Ishikawa (cell line): ENCODE data around the gene SMYD5.
A peak's percentile ranks its signal among the peaks of the same experiment; 100 is the strongest.

Source experiments
- CEBPB ChIP-seq: IDR thresholded peaks from 2 replicates; pipeline ENCODE4 v1.6.1; 2012
- CREB1 ChIP-seq: IDR thresholded peaks from 2 replicates; pipeline ENCODE4 v1.6.1; 2012; ENCODE audit warnings: low read depth
- EGR1 ChIP-seq: IDR thresholded peaks from 2 replicates; pipeline ENCODE4 v1.6.1; 2012
- EP300 ChIP-seq: IDR thresholded peaks from 2 replicates; pipeline ENCODE4 v1.6.1; 2012; ENCODE audit warnings: borderline replicate concordance
- FOXM1 ChIP-seq: IDR thresholded peaks from 2 replicates; pipeline ENCODE4 v1.6.1; 2012; ENCODE audit warnings: low read depth, borderline replicate concordance
- NFIC ChIP-seq: IDR thresholded peaks from 2 replicates; pipeline ENCODE4 v1.6.1; 2012
- RAD21 ChIP-seq: IDR thresholded peaks from 2 replicates; pipeline ENCODE4 v1.6.1; 2012; ENCODE audit warnings: low read depth
- TAF1 ChIP-seq: IDR thresholded peaks from 2 replicates; pipeline ENCODE4 v1.6.1; 2012; ENCODE audit warnings: low read depth, mild to moderate bottlenecking
- TCF12 ChIP-seq: IDR thresholded peaks from 2 replicates; pipeline ENCODE4 v1.6.1; 2012; ENCODE audit warnings: low read depth
- TEAD4 ChIP-seq: IDR thresholded peaks from 2 replicates; pipeline ENCODE4 v1.6.1; 2012
- YY1 ChIP-seq: IDR thresholded peaks from 2 replicates; pipeline ENCODE4 v1.6.1; 2012; ENCODE audit warnings: low read depth
- ZBTB7A ChIP-seq: IDR thresholded peaks from 2 replicates; pipeline ENCODE4 v1.6.1; 2012; ENCODE audit warnings: low read depth
- TF ChIP-seq, protein P1 (sequence below): IDR thresholded peaks from 2 replicates; pipeline ENCODE4 v1.6.1; 2012; ENCODE audit warnings: low read depth, mild to moderate bottlenecking
- TF ChIP-seq, protein P2 (sequence below): IDR thresholded peaks from 2 replicates; pipeline ENCODE4 v1.6.1; 2012
- TF ChIP-seq, protein P3 (sequence below): IDR thresholded peaks from 2 replicates; pipeline ENCODE4 v1.6.1; 2012

SMYD5 gene

DNA sequence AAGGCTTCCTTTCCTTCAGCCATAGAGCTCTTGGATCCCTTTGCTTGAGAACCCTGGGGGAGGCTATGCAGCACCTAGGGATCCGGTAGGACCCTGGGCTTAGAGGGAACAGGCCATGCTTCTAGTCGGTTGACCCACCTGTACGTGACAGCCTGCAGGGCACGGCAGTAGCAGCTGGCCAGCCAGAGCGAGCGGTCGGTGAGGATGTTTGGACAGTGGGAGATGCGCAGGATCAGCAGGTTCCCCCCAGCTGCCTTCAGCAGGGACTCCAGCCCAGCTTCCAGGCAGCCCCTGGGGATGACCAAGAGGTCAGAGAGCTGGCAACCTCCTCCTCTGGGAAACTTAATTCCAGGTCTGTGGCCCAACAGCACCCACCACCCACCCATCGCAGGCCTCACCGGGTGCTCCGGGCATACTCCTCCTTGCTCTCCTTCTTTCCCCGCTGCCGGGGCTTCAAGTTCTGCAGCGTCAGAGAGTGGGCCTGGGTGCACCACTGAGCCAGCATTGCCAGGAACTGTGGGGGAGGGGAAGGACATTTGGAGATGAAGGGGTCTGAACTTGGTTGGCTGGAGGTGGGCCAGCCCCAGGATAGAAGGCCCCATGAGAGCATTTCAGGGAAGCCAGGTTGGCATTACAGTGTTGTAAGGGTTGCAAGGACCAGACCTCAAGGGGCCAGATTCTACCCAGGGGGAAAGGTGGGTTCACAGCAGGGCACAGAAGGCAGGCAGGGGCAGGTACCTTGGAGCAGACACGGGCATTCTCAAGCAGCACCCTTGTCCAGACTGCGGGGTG lies 49.7 kb downstream of the SMYD5 start:
- no peak for TF ChIP-seq EGR1
- TF ChIP-seq, protein P1, sequence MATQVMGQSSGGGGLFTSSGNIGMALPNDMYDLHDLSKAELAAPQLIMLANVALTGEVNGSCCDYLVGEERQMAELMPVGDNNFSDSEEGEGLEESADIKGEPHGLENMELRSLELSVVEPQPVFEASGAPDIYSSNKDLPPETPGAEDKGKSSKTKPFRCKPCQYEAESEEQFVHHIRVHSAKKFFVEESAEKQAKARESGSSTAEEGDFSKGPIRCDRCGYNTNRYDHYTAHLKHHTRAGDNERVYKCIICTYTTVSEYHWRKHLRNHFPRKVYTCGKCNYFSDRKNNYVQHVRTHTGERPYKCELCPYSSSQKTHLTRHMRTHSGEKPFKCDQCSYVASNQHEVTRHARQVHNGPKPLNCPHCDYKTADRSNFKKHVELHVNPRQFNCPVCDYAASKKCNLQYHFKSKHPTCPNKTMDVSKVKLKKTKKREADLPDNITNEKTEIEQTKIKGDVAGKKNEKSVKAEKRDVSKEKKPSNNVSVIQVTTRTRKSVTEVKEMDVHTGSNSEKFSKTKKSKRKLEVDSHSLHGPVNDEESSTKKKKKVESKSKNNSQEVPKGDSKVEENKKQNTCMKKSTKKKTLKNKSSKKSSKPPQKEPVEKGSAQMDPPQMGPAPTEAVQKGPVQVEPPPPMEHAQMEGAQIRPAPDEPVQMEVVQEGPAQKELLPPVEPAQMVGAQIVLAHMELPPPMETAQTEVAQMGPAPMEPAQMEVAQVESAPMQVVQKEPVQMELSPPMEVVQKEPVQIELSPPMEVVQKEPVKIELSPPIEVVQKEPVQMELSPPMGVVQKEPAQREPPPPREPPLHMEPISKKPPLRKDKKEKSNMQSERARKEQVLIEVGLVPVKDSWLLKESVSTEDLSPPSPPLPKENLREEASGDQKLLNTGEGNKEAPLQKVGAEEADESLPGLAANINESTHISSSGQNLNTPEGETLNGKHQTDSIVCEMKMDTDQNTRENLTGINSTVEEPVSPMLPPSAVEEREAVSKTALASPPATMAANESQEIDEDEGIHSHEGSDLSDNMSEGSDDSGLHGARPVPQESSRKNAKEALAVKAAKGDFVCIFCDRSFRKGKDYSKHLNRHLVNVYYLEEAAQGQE, result no peak
- no peak for TF ChIP-seq CREB1
- no peak for TF ChIP-seq TEAD4
- no peak for TF ChIP-seq ZBTB7A
- TF ChIP-seq, protein P2, sequence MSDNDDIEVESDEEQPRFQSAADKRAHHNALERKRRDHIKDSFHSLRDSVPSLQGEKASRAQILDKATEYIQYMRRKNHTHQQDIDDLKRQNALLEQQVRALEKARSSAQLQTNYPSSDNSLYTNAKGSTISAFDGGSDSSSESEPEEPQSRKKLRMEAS, result no peak
- no peak for TF ChIP-seq TAF1
- no peak for TF ChIP-seq NFIC
- no peak for TF ChIP-seq RAD21

DNA sequence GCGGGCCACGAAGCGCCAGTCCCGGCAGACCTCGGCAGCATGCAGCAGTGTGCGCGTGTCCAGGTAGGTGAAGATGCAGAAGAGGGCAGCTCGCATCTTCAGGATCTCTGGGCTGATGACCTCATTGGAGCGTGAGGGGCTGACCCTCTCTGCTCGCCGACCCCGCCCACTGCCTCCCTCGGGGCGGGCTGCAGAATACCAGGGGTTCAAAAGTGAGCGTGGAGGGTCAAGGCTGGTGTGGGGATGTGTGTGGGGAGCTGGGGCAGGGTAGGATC lies 50.2 kb downstream of the SMYD5 start:
- TF ChIP-seq, protein P2, result no peak
- TF ChIP-seq TCF12, result no peak
- no peak for TF ChIP-seq RAD21
- no peak for TF ChIP-seq CEBPB
- TF ChIP-seq EGR1, result no peak
- TF ChIP-seq, protein P3, sequence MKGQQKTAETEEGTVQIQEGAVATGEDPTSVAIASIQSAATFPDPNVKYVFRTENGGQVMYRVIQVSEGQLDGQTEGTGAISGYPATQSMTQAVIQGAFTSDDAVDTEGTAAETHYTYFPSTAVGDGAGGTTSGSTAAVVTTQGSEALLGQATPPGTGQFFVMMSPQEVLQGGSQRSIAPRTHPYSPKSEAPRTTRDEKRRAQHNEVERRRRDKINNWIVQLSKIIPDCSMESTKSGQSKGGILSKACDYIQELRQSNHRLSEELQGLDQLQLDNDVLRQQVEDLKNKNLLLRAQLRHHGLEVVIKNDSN, result no peak
- TF ChIP-seq, protein P1, result no peak
- TF ChIP-seq TAF1, result no peak
- TF ChIP-seq TEAD4, result no peak

DNA sequence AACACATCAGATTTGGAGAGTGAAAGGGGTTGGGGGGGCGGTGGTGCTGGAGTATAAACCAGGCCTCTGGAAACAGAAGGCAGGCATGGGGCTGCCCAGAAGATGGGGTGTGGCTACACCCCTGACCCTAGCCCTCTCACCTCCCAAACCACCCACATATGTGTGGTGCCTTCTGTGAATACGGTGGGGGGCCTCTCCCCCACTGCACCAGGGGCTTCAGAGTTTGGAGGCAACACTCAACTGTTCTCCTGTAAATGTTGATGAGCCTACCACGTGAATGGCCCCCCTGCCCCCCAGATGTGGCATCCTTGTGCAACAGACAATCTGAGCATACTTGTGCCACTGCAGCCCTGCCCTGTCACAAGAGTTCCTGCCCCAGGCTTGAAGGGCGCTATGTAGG lies 50.7 kb downstream of the SMYD5 start:
- 0 out of 2 replicates have a peak, but pooled peaks have one; percentile 14 for TF ChIP-seq CEBPB
- TF ChIP-seq, protein P2, result no peak

DNA sequence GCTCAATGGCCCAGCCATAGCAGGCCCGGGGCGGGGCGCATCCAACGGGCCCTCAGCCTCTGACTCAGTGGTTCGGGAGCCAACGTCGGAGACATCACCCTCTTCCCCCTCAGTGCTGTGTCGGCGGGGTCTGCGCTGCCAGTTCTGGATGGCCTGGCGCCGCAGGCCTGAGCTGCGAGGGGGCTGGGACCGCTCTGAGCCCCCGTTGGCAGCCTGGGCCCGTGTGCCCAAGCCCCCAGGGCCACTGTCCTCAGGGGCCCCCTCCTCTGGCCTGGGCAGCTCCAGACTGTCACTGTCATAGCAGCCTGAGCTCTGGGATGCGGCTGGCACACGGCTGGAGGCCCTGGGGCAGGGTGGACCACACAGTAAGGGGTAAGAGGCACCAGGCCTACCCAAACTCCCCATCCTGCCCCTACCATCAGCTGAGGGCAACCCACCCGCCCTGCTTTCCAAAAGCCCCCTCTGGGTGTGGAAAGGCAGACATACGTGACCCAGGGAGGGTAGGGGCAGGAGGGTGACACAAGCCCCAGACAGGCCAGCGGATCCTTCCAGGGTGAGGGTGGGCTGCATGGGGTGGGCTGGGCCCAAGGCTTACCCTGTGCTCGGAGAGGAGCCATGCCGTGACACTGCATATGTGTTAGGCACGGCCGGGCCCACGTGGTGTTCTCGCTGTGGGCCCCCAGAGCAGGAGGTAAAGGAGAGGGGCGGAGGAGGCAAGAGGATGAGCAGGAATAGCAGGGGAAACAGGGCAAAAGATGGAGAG lies 51.4 kb downstream of the SMYD5 start:
- TF ChIP-seq, protein P3, result no peak
- no peak for TF ChIP-seq NFIC
- TF ChIP-seq TAF1, result no peak
- no peak for TF ChIP-seq FOXM1
- no peak for TF ChIP-seq CEBPB
- TF ChIP-seq TCF12, result no peak
- TF ChIP-seq EP300, result no peak
- TF ChIP-seq ZBTB7A, result no peak
- TF ChIP-seq EGR1, result no peak
- TF ChIP-seq RAD21, result no peak
- TF ChIP-seq, protein P2, result no peak
- TF ChIP-seq, protein P1, result no peak
- no peak for TF ChIP-seq TEAD4
- no peak for TF ChIP-seq YY1
- no peak for TF ChIP-seq CREB1
